ENCODE measurements around the gene PPP3R1.

- TF ChIP-seq, protein P1, sequence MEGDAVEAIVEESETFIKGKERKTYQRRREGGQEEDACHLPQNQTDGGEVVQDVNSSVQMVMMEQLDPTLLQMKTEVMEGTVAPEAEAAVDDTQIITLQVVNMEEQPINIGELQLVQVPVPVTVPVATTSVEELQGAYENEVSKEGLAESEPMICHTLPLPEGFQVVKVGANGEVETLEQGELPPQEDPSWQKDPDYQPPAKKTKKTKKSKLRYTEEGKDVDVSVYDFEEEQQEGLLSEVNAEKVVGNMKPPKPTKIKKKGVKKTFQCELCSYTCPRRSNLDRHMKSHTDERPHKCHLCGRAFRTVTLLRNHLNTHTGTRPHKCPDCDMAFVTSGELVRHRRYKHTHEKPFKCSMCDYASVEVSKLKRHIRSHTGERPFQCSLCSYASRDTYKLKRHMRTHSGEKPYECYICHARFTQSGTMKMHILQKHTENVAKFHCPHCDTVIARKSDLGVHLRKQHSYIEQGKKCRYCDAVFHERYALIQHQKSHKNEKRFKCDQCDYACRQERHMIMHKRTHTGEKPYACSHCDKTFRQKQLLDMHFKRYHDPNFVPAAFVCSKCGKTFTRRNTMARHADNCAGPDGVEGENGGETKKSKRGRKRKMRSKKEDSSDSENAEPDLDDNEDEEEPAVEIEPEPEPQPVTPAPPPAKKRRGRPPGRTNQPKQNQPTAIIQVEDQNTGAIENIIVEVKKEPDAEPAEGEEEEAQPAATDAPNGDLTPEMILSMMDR (IDR thresholded peaks at IDR 0.05) = peak; percentile 52 to 83 (median 69)
- TF ChIP-seq EP300 (IDR thresholded peaks at IDR 0.05) (no peak), POLR2A (IDR thresholded peaks at IDR 0.05) (no peak)
These were observed 1.0 kb downstream of the PPP3R1 start for GRCh38 chr2:68251187-68251854.
